HepG2 (cell line): ENCODE results near the gene PTPRH. TPM values are rescaled to one million over a fixed set of nuclear protein-coding genes. Genes with fewer than 3 reads are reported as not detected.

Source experiments
- CENPT ChIP-seq: sonication (generic); formaldehyde crosslinking; IDR thresholded peaks from 2 replicates; pipeline ENCODE4 v1.8.0; 2022; ENCODE audit warnings: low read depth, mild to moderate bottlenecking, moderate library complexity, missing genetic modification reagents
- DMAP1 ChIP-seq: IDR thresholded peaks from 2 replicates; pipeline ENCODE4 v1.6.1; 2016
- FOSL2 ChIP-seq: sonication (generic); formaldehyde crosslinking; IDR thresholded peaks from 2 replicates; pipeline ENCODE4 v1.4.0; 2020; ENCODE audit warnings: missing genetic modification reagents
- GABPB1 ChIP-seq: IDR thresholded peaks from 2 replicates; pipeline ENCODE4 v1.6.1; 2016; ENCODE audit warnings: mild to moderate bottlenecking, missing genetic modification reagents, moderate library complexity, missing compliant biosample characterization
- IRF2 ChIP-seq: IDR thresholded peaks from 2 replicates; pipeline ENCODE4 v1.6.1; 2018; ENCODE audit warnings: missing genetic modification reagents, missing compliant biosample characterization
- IRX3 ChIP-seq: sonication (generic); formaldehyde crosslinking; IDR thresholded peaks from 2 replicates; pipeline ENCODE4 v1.8.1; 2023; ENCODE audit warnings: mild to moderate bottlenecking, low read depth, missing genetic modification reagents, borderline replicate concordance
- KAT8 ChIP-seq: IDR thresholded peaks from 2 replicates; pipeline ENCODE4 v1.6.1; 2016; ENCODE audit warnings: missing genetic modification reagents, missing compliant biosample characterization
- NPAS2 ChIP-seq: sonication (generic); formaldehyde crosslinking; IDR thresholded peaks from 2 replicates; pipeline ENCODE4 v1.8.0; 2022; ENCODE audit warnings: mild to moderate bottlenecking, missing genetic modification reagents, borderline replicate concordance
- NRL ChIP-seq: sonication (generic); formaldehyde crosslinking; IDR thresholded peaks from 2 replicates; pipeline ENCODE4 v1.5.0; 2020; ENCODE audit warnings: missing genetic modification reagents, mild to moderate bottlenecking, moderate library complexity, borderline replicate concordance
- PAF1 ChIP-seq: IDR thresholded peaks from 2 replicates; pipeline ENCODE4 v1.6.1; 2016; ENCODE audit warnings: missing genetic modification reagents, missing compliant biosample characterization
- PHB2 ChIP-seq: fragments of 450-650 bp; IDR thresholded peaks from 2 replicates; pipeline ENCODE4 v1.6.1; 2018; ENCODE audit not compliant: partially characterized antibody
- PHF8 ChIP-seq: sonication (generic); formaldehyde crosslinking; IDR thresholded peaks from 2 replicates; pipeline ENCODE4 v1.5.0; 2020; ENCODE audit warnings: missing genetic modification reagents
- TP53 ChIP-seq: sonication (generic); formaldehyde crosslinking; conservative IDR thresholded peaks from 2 replicates; pipeline ENCODE4 v1.4.0; 2020; ENCODE audit warnings: missing genetic modification reagents
- ZFP36L2 ChIP-seq: sonication (generic); formaldehyde crosslinking; IDR thresholded peaks from 2 replicates; pipeline ENCODE4 v1.4.0; 2020; ENCODE audit warnings: missing genetic modification reagents
- ZMYM4 ChIP-seq: sonication (generic); formaldehyde crosslinking; IDR thresholded peaks from 2 replicates; pipeline ENCODE4 v1.8.1; 2023; ENCODE audit warnings: mild to moderate bottlenecking, missing genetic modification reagents
- ZNF337 ChIP-seq: sonication (generic); formaldehyde crosslinking; IDR thresholded peaks from 2 replicates; pipeline ENCODE4 v1.5.1; 2020; ENCODE audit warnings: missing genetic modification reagents, low read depth, mild to moderate bottlenecking, borderline replicate concordance
- ZNF790 ChIP-seq: sonication (generic); formaldehyde crosslinking; IDR thresholded peaks from 2 replicates; pipeline ENCODE4 v1.8.0; 2022; ENCODE audit warnings: missing genetic modification reagents, mild to moderate bottlenecking, borderline replicate concordance
- ZSCAN29 ChIP-seq: sonication (generic); formaldehyde crosslinking; conservative IDR thresholded peaks from 2 replicates; pipeline ENCODE4 v1.4.0; 2020; ENCODE audit warnings: mild to moderate bottlenecking, missing genetic modification reagents
- ZSCAN31 ChIP-seq: sonication (generic); formaldehyde crosslinking; IDR thresholded peaks from 2 replicates; pipeline ENCODE4 v1.5.0; 2020; ENCODE audit warnings: low read depth, mild to moderate bottlenecking, missing genetic modification reagents
- polyA plus RNA-seq, 8 experiments: library from polyadenylated mRNA; depleted of rRNA in 3 of 8; stranded (reverse) in 7 of 8; unstranded in 1 of 8; fragments of >200 nt; fragmentation: Illumina TruSeq in 4 of 8; extraction: Trizol in 4 of 8; gene quantifications; 2 replicates each; pipeline versions ENCODE4 v1.2.1 to v1.2.3, GENCODE V29; 2011 to 2016; ENCODE audit warnings: low read depth in 4 of 8, missing spikeins in 1 of 8, mixed read lengths in 1 of 8; ENCODE audit not compliant: insufficient read depth in 1 of 8
- total RNA-seq, 5 experiments: library from RNA; depleted of rRNA; stranded (reverse); fragments of >200 nt; fragmentation: Illumina TruSeq; extraction: Trizol; gene quantifications; 2 replicates each; pipeline ENCODE4 v1.2.3, GENCODE V29; 2016; ENCODE audit warnings: low read depth in 1 of 5
- TF ChIP-seq, protein P1 (sequence below): sonication (generic); formaldehyde crosslinking; IDR thresholded peaks from 2 replicates; pipeline ENCODE4 v1.8.1; 2023; ENCODE audit warnings: mild to moderate bottlenecking, missing genetic modification reagents
- TF ChIP-seq, protein P2 (sequence below): sonication (generic); formaldehyde crosslinking; IDR thresholded peaks from 2 replicates; pipeline ENCODE4 v1.8.1; 2023; ENCODE audit warnings: missing genetic modification reagents, inconsistent platforms, borderline replicate concordance
- TF ChIP-seq, protein P3 (sequence below): fragments of 450-650 bp; IDR thresholded peaks from 2 replicates; pipeline ENCODE4 v1.6.1; 2017; ENCODE audit warnings: mild to moderate bottlenecking

Gene PTPRH
- total and polyA plus RNA-seq, 2 of the 13 experiments (the other 11 are each of a cell fraction or from before 2014, with no cell fraction given) = 14.7 to 125 TPM

- peak; percentile 93 for TF ChIP-seq IRF2
- TF ChIP-seq NPAS2 (CRISPR knock-in tag) = no peak
- 0 out of 2 replicates have a peak, but pooled peaks have one; percentile 38 for TF ChIP-seq PAF1 (CRISPR knock-in tag)
- peak; percentile 89; the same call in 1 of the 2 replicates for TF ChIP-seq TP53
- TF ChIP-seq ZSCAN31 = no peak; the same call in 1 of the 2 replicates
- TF ChIP-seq CENPT (CRISPR knock-in tag) = peak; percentile 89
- TF ChIP-seq ZNF790 (CRISPR knock-in tag) = peak; percentile 95; the same call in 1 of the 2 replicates
- peak; percentile 98 for TF ChIP-seq FOSL2 (CRISPR knock-in tag)
- TF ChIP-seq, protein P1, sequence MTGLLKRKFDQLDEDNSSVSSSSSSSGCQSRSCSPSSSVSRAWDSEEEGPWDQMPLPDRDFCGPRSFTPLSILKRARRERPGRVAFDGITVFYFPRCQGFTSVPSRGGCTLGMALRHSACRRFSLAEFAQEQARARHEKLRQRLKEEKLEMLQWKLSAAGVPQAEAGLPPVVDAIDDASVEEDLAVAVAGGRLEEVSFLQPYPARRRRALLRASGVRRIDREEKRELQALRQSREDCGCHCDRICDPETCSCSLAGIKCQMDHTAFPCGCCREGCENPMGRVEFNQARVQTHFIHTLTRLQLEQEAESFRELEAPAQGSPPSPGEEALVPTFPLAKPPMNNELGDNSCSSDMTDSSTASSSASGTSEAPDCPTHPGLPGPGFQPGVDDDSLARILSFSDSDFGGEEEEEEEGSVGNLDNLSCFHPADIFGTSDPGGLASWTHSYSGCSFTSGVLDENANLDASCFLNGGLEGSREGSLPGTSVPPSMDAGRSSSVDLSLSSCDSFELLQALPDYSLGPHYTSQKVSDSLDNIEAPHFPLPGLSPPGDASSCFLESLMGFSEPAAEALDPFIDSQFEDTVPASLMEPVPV (CRISPR knock-in tag) = peak; percentile 91
- peak; percentile 79 for TF ChIP-seq ZMYM4 (CRISPR knock-in tag)
- no peak for TF ChIP-seq PHB2
- peak; percentile 92; the same call in 1 of the 2 replicates for TF ChIP-seq ZNF337 (CRISPR knock-in tag)
- TF ChIP-seq IRX3 = peak; percentile 91; the same call in 1 of the 2 replicates
- TF ChIP-seq ZSCAN29 (CRISPR knock-in tag) = no peak; the same call in 1 of the 2 replicates
- peak; percentile 63 for TF ChIP-seq PHF8 (CRISPR knock-in tag)
- peak; percentile 85 for TF ChIP-seq DMAP1 (CRISPR knock-in tag)
- TF ChIP-seq NRL (CRISPR knock-in tag) = peak; percentile 82
- TF ChIP-seq, protein P2, sequence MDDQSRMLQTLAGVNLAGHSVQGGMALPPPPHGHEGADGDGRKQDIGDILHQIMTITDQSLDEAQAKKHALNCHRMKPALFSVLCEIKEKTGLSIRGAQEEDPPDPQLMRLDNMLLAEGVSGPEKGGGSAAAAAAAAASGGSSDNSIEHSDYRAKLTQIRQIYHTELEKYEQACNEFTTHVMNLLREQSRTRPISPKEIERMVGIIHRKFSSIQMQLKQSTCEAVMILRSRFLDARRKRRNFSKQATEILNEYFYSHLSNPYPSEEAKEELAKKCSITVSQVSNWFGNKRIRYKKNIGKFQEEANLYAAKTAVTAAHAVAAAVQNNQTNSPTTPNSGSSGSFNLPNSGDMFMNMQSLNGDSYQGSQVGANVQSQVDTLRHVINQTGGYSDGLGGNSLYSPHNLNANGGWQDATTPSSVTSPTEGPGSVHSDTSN (CRISPR knock-in tag) = peak; percentile 85; the same call in 1 of the 2 replicates
- peak; percentile 91 for TF ChIP-seq KAT8 (CRISPR knock-in tag)
- peak; percentile 94 for TF ChIP-seq ZFP36L2 (CRISPR knock-in tag)
- TF ChIP-seq, protein P3, sequence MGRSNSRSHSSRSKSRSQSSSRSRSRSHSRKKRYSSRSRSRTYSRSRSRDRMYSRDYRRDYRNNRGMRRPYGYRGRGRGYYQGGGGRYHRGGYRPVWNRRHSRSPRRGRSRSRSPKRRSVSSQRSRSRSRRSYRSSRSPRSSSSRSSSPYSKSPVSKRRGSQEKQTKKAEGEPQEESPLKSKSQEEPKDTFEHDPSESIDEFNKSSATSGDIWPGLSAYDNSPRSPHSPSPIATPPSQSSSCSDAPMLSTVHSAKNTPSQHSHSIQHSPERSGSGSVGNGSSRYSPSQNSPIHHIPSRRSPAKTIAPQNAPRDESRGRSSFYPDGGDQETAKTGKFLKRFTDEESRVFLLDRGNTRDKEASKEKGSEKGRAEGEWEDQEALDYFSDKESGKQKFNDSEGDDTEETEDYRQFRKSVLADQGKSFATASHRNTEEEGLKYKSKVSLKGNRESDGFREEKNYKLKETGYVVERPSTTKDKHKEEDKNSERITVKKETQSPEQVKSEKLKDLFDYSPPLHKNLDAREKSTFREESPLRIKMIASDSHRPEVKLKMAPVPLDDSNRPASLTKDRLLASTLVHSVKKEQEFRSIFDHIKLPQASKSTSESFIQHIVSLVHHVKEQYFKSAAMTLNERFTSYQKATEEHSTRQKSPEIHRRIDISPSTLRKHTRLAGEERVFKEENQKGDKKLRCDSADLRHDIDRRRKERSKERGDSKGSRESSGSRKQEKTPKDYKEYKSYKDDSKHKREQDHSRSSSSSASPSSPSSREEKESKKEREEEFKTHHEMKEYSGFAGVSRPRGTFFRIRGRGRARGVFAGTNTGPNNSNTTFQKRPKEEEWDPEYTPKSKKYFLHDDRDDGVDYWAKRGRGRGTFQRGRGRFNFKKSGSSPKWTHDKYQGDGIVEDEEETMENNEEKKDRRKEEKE = no peak
- TF ChIP-seq GABPB1 (CRISPR knock-in tag) = peak; percentile 85
Observed at GRCh38 chr19:55216461-55217198, 7.3 kb upstream of the PTPRH start (continued).
